ENCODE measurements around the gene CRK. TPM values are rescaled to one million over a fixed set of nuclear protein-coding genes. Genes with fewer than 3 reads are reported as not detected.

The CRK gene
- total and polyA plus RNA-seq, 2 of the 4 experiments (the other 2 are of a cell fraction): 57.6 to 100 TPM

- ATAC-seq (ENCODE audit: low read depth) (no peak), DNase-seq (no peak)
- dilution Hi-C loops (cut with HindIII; ENCODE audit: low sequenced_read_pairs, unreplicated experiment): no loop called here
- peaks cover 8% of the 10 kb centered on the region for H3K36me3 ChIP-seq (ENCODE audit: control insufficient read depth, insufficient read depth, low read length)
- H3K23ac ChIP-seq (ENCODE audit: low read depth, low read length): peak overlapping the region; percentile 99
- H4K20me1 ChIP-seq (ENCODE audit: insufficient read depth, low read length): peaks cover 59% of the 10 kb centered on the region
- H2AFZ ChIP-seq (replicated peaks; ENCODE audit: low read length, poor library complexity): no peak overlapping the region
- peaks cover 17% of the 10 kb centered on the region for H3K9me1 ChIP-seq (ENCODE audit: insufficient read depth, low read length)
- peak overlapping the region; percentile 75 for H3K4me3 ChIP-seq (ENCODE audit: insufficient read depth, low read depth, low read length)
- in situ Hi-C loops (cut with MboI; ENCODE audit: low sequenced_read_pairs): no loop called here
- no peak overlapping the region for H3K18ac ChIP-seq (ENCODE audit: low read depth, low read length)
- peak overlapping the region; percentile 97 for H3K4me2 ChIP-seq (ENCODE audit: low read depth, low read length)
- no peaks in the 10 kb centered on the region for H3K27me3 ChIP-seq (ENCODE audit: control insufficient read depth, insufficient read depth, low read length)
- H3K79me1 ChIP-seq (ENCODE audit: low read depth in 1 of 2, low read length in 2 of 2): peaks cover 0 to 41% of the 10 kb centered on the region in 2 experiments; a peak in 2 of 4 replicates
- H4K5ac ChIP-seq (ENCODE audit: low read depth, low read length): 0 out of 2 replicates have a peak overlapping the region, but pooled peaks have one; percentile 20
- H4K8ac ChIP-seq (ENCODE audit: low read depth in 2 of 2, low read length in 2 of 2): peak overlapping the region in 1 of 2 experiments; percentile 45; a peak in 1 of 4 replicates
- H2BK120ac ChIP-seq (ENCODE audit: low read depth, low read length): no peak overlapping the region
- no TSS peak for BruUV-seq (replicated peaks)
- peak overlapping the region; percentile 97 for H2AK9ac ChIP-seq (replicated peaks; ENCODE audit: low read depth, low read length, poor library complexity)
- 0 out of 2 replicates have a peak overlapping the region, but pooled peaks have one; percentile 2 for H4K91ac ChIP-seq (ENCODE audit: insufficient read depth, low read depth, low read length)
- ChIA-PET POLR2A (ENCODE audit: unreplicated experiment) (no interaction called here), CTCF (no interaction called here)
- peaks cover 7% of the 10 kb centered on the region for H3K4me1 ChIP-seq (ENCODE audit: control insufficient read depth, insufficient read depth, low read length)
- no peaks in the 10 kb centered on the region for H3K9me3 ChIP-seq (ENCODE audit: control insufficient read depth, insufficient read depth, low read length)
- no peak overlapping the region for H2BK15ac ChIP-seq (ENCODE audit: low read depth, low read length)
- H2BK20ac ChIP-seq (ENCODE audit: low read depth, low read length): no peak overlapping the region
- WGBS, 2 experiments (ENCODE audit: extremely low coverage in 2 of 2, insufficient read length in 1 of 2): 86% methylated on average over 4 of the region's 9 CpGs; no CpG with 5 or more reads in 1 of the 2 experiments
- H3K4ac ChIP-seq (ENCODE audit: low read depth, low read length): peak overlapping the region; percentile 93
- intact Hi-C loops (cut with micrococcal nuclease): no loop called here
- peak overlapping the region; percentile 99 for H3K14ac ChIP-seq (replicated peaks; ENCODE audit: low read depth, low read length)
- peak overlapping the region; percentile 76 for H3K27ac ChIP-seq (ENCODE audit: insufficient read depth, low read length)
- peak overlapping the region; percentile 63 for H2BK5ac ChIP-seq (ENCODE audit: low read depth, low read length, poor library complexity, severe bottlenecking)
- H3K56ac ChIP-seq (ENCODE audit: extremely low read depth, insufficient read depth, low read length): peak overlapping the region; percentile 68; the same call in 1 of the 2 replicates
- H3K9ac ChIP-seq (ENCODE audit: low read depth, low read length): peak overlapping the region; percentile 81
- TF ChIP-seq MAFK (IDR thresholded peaks at IDR 0.05; ENCODE audit: low read depth, low read length): no peak
- TF ChIP-seq RCOR1 (IDR thresholded peaks at IDR 0.05; ENCODE audit: insufficient replicate concordance, low read length): no peak
- no peak for TF ChIP-seq CEBPB (IDR thresholded peaks at IDR 0.05; ENCODE audit: low read depth, low read length)
- no peak for TF ChIP-seq ELK1 (IDR thresholded peaks at IDR 0.05; ENCODE audit: borderline replicate concordance, low read depth, low read length)
- TF ChIP-seq MXI1 (IDR thresholded peaks at IDR 0.05; ENCODE audit: borderline replicate concordance, low read depth, low read length): no peak
- TF ChIP-seq MAZ (IDR thresholded peaks at IDR 0.05; ENCODE audit: borderline replicate concordance, low read depth, low read length): no peak
- TF ChIP-seq NFE2L2 (IDR thresholded peaks at IDR 0.05; ENCODE audit: low read depth, low read length): no peak
- TF ChIP-seq POLR2A (IDR thresholded peaks at IDR 0.05; ENCODE audit: low read depth, low read length): no peak
- TF ChIP-seq SMC3 (IDR thresholded peaks at IDR 0.05; ENCODE audit: low read depth, low read length): no peak
- no peak for TF ChIP-seq RAD21 (IDR thresholded peaks at IDR 0.05; ENCODE audit: low read length)
- H2AK5ac ChIP-seq (ENCODE audit: low read depth, low read length): peak overlapping the region; percentile 94
These were observed 1.5 kb downstream of the CRK start for GRCh38 chr17:1454541-1454940.
